Karpas-422 (cell line): ENCODE results near the gene HOXA13. TPM values are rescaled to one million over a fixed set of nuclear protein-coding genes. Genes with fewer than 3 reads are reported as not detected.

Source experiments
- DNase-seq: peaks from one replicate; pipeline ENCODE4 v3.0.0-alpha.2; 2015
- H2AFZ ChIP-seq: fragments of 200-600 bp; sonication (generic); 2 replicates; pipeline ENCODE4 v1.6.1; 2014; ENCODE audit warnings: antibody characterized with exemption, low read length, mixed read lengths
- H3K27ac ChIP-seq: fragments of 200-600 bp; sonication (generic); 2 replicates; pipeline ENCODE4 v1.5.1; 2014; ENCODE audit warnings: mild to moderate bottlenecking, low read length, moderate library complexity
- H3K27me3 ChIP-seq: fragments of 200-600 bp; sonication (generic); 2 replicates; pipeline ENCODE4 v1.6.1; 2014; ENCODE audit warnings: low read length, mixed read lengths
- H3K36me3 ChIP-seq: fragments of 200-600 bp; sonication (generic); 2 replicates; pipeline ENCODE4 v1.6.1; 2014; ENCODE audit warnings: low read length, mixed read lengths; ENCODE audit not compliant: insufficient read depth
- H3K4me1 ChIP-seq: fragments of 200-600 bp; sonication (generic); 2 replicates; pipeline ENCODE4 v1.6.1; 2014; ENCODE audit warnings: mild to moderate bottlenecking, low read length, mixed read lengths
- H3K4me2 ChIP-seq: fragments of 200-600 bp; sonication (generic); 2 replicates; pipeline ENCODE4 v1.6.1; 2014; ENCODE audit warnings: low read length, low read depth, mild to moderate bottlenecking; ENCODE audit not compliant: poor library complexity, severe bottlenecking
- H3K4me3 ChIP-seq: fragments of 200-600 bp; sonication (generic); 2 replicates; pipeline ENCODE4 v1.5.1; 2014; ENCODE audit warnings: mild to moderate bottlenecking, antibody characterized with exemption, low read length, mixed read lengths
- H3K79me2 ChIP-seq: fragments of 200-600 bp; sonication (generic); 2 replicates; pipeline ENCODE4 v1.6.1; 2014; ENCODE audit warnings: mild to moderate bottlenecking, low read length, mixed read lengths
- H3K9ac ChIP-seq: fragments of 200-600 bp; sonication (generic); 2 replicates; pipeline ENCODE4 v1.6.0; 2014; ENCODE audit warnings: low read length
- H3K9me2 ChIP-seq: fragments of 200-600 bp; sonication (generic), shearing (Covaris generic); replicated peaks from 2 replicates; pipeline ENCODE4 v1.6.0; 2014; ENCODE audit warnings: mild to moderate bottlenecking, low read length, moderate library complexity; ENCODE audit not compliant: insufficient read depth
- H3K9me3 ChIP-seq: fragments of 300-700, 200-600 bp; sonication (generic); 2 replicates; pipeline ENCODE4 v1.6.1; 2014; ENCODE audit warnings: low read length, mixed read lengths
- H4K20me1 ChIP-seq: fragments of 200-600 bp; sonication (generic); 2 replicates; pipeline ENCODE4 v1.6.1; 2014; ENCODE audit warnings: mild to moderate bottlenecking, antibody characterized with exemption, low read length, low read depth; ENCODE audit not compliant: insufficient read depth
- total RNA-seq: library from RNA; depleted of rRNA; stranded (reverse); fragments of >200 nt; shearing (Covaris generic); gene quantifications from 2 replicates; pipeline ENCODE4 v1.2.3, GENCODE V29; 2014; ENCODE audit warnings: low replicate concordance

HOXA13 gene
- total RNA-seq, 1 experiment from 2014 or later = 0.07 TPM

DNA sequence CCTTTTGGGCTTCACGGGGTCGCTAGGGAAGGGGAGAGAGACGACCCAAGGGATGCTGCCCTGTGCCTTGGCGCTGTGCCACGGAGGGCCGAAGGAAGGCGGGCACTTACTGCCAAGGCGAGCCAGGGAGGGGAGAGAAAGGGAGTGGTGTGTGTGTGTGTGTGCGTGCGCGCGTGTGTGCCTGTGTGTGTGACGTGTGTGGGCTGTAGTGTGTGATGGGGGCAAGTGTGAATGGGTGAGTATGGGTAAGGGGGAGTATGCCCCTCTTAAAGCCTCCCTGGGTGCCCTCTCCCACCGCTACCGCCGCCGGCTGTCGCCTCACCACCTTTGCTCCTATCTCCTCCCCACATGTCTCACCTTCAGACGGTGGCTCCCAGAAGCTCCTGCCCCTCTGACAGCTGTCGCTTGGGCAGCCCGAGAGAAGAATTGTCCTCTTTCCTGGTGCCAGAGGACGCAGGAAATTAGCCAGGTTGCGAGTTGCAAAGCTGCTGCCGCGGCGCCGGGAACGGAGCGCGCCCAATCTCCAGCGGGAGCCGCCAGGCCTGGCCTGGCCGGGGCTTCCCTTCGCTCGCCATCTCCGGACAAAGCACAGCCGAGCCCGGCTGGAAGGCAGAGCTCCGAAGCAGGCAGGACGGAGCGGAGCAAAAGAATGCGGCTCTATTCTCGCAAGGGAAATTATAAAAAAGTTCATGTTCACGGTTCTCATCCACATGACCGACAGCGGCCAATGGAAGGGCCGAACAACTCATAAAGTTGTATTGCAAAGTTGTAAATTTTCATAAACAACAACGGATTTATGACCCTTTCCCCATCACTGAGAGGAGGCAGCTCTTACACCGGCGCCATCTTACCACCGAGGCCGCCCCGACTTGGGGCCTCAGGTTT is 47.7 kb downstream of the HOXA13 start, which contains the start of gene HOXA3:
TSS of gene HOXA3 (minus strand) at position 653 of the 885 bp plus-strand sequence. CDS start 41,943 bp downstream, outside the sequence.
- peaks cover 59% of the 10 kb centered on the region for H3K4me1 ChIP-seq
- peak within 1 kb of the TSS; percentile 84 for H3K4me3 ChIP-seq
- H3K9me2 ChIP-seq = no peaks in the 10 kb centered on the region
- H4K20me1 ChIP-seq = no peaks in the 10 kb centered on the region
- H3K79me2 ChIP-seq = peaks cover 31% of the 10 kb centered on the region
- peak; percentile 59 for DNase-seq
- H3K27ac ChIP-seq = peak within 1 kb of the TSS; percentile 52; the same call in 1 of the 2 replicates
- peak within 1 kb of the TSS; percentile 96 for H2AFZ ChIP-seq
- no peaks in the 10 kb centered on the region for H3K9me3 ChIP-seq
- no peaks in the 10 kb centered on the region for H3K36me3 ChIP-seq
- peak within 1 kb of the TSS; percentile 84 for H3K9ac ChIP-seq
- H3K4me2 ChIP-seq = peak within 1 kb of the TSS; percentile 88
- no peaks in the 10 kb centered on the region for H3K27me3 ChIP-seq

DNA sequence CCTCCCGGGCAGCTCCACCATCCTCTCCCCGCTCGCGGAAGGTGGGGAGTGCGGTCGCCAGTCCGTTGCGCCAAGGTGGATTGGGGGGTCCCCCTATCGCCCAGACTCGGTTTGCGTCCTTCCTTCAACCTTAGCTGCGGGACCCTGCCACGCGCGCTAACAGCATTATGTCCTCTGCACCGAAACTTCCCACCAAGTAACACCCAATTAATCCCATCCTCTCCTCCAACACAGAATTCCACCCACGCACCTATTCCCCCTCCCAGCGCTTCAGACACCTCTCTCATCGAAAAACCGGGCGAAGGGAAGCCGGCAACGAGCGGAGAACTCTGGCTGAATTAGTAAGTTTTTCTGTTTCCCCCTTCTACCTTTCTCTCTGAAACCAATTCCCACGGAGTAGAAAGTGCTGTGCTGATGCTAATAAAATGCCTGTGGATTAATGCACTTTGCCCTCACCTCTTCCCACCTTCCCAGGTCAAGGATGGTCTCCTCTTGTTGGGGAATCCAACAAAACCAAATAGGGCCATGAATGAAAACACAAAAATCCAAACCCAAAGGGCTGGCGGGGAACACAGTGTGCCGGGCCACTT is 48.5 kb downstream of the HOXA13 start:
- peak overlapping the region; percentile 96 for H2AFZ ChIP-seq
- H3K9ac ChIP-seq = peak overlapping the region; percentile 84
- H3K9me3 ChIP-seq = no peaks in the 10 kb centered on the region

DNA sequence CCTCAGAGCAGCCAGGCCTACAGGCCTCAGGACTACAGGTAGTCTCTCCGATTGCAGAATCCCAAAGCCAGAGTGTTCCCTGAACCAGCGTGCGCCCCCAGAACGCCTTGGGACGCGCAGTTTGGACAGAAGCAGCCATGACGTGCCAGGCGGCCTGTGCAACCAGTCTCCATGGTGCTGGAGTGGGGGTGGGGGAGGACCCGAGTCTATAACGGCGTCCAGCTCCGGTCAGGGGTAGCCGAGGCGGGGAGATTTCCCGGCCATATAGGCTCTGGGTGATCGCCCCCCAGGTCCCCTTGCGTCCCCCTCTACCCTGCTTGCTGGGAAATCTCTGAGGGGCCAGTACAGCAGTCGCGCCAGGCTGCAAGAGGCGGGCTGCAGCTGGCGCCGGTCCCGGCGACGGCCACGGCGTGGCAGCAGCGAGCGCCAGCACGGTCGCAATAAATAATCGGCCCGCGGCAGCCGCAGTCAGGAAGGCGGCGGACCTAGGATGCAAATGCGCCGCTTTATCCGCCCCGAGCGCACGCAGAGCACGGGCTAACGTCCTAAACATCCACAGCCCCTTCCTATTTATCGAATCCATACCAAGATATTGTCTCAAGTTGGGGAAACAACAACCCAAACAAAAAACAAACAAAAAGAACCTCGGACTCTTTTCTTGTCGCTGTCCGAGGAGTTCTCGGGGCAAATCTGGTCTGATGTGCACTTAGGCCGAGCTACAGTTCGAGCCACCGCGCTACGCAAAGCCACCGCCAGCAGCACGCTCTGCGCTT is 49.1 kb downstream of the HOXA13 start:
- peak overlapping the region; percentile 84 for H3K4me3 ChIP-seq
- no peaks in the 10 kb centered on the region for H3K27me3 ChIP-seq
- peak; percentile 94 for DNase-seq
- peaks cover 37% of the 10 kb centered on the region for H3K79me2 ChIP-seq
- peaks cover 6% of the 10 kb centered on the region; the same call in 1 of the 2 replicates for H3K36me3 ChIP-seq
- no peaks in the 10 kb centered on the region for H3K9me2 ChIP-seq
- peak overlapping the region; percentile 52 for H3K27ac ChIP-seq
- peak overlapping the region; percentile 88 for H3K4me2 ChIP-seq
- H3K9me3 ChIP-seq = no peaks in the 10 kb centered on the region
- peak overlapping the region; percentile 96 for H2AFZ ChIP-seq
- no peaks in the 10 kb centered on the region for H4K20me1 ChIP-seq
- peak overlapping the region; percentile 84 for H3K9ac ChIP-seq
- peaks cover 47% of the 10 kb centered on the region for H3K4me1 ChIP-seq

More for the DNA sequence above, 48.5 kb downstream of the HOXA13 start:
- Histone ChIP-seq H3K4me2 (peak overlapping the region; percentile 88), H3K4me3 (peak overlapping the region; percentile 84), H3K27ac (peak overlapping the region; percentile 52), H3K9me2 (no peaks in the 10 kb centered on the region), H3K27me3 (no peaks in the 10 kb centered on the region), H3K4me1 (peaks cover 53% of the 10 kb centered on the region), H3K79me2 (peaks cover 33% of the 10 kb centered on the region), H3K36me3 (no peaks in the 10 kb centered on the region; the same call in 1 of the 2 replicates), H4K20me1 (no peaks in the 10 kb centered on the region)
- DNase-seq = peak; percentile 51

DNA sequence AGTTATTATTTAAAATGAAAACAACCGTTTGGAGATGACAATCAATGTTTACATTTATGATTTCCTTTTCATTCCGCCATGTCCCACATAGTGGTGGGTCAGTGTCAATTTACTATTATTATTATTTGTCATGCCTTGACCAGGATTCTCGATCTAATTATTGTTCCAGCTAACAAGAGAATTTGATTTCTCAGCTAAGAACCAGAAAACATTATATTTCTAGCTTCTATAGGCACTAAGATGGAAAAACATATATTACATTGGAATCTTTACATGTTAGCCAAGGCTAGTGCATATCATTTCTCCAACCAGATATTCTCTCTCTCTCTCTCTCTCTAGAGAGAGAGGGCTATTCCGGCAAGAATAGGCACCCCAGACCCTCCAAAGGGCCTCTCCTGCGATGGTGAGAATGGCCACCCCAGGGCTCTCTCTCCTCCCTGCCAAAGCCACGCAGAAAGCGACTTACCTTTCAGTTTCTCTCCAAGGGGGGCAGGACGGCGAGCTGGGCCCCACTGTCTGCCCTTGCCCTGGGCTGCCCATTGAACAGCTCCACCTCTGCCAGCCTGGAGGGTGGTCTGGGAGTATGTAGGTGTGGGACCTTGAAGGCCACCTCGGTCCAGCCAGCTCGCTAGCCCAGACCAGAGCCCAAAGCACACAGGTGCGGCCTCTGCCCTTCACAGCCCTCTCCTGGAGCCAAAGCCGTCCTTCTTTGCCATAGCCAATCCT is 49.9 kb downstream of the HOXA13 start:
- H3K9me3 ChIP-seq = no peaks in the 10 kb centered on the region
- no peaks in the 10 kb centered on the region for H3K9me2 ChIP-seq
- H4K20me1 ChIP-seq = no peaks in the 10 kb centered on the region
- peak overlapping the region; percentile 88 for H3K4me2 ChIP-seq
- H2AFZ ChIP-seq = peak overlapping the region; percentile 91
- peak; percentile 69 for DNase-seq
- peak overlapping the region; percentile 84 for H3K9ac ChIP-seq
- 0 out of 2 replicates have a peak overlapping the region, but pooled peaks have one; percentile 16 for H3K27ac ChIP-seq
- peaks cover 7% of the 10 kb centered on the region; the same call in 1 of the 2 replicates for H3K36me3 ChIP-seq
- H3K4me3 ChIP-seq = peak overlapping the region; percentile 84
- H3K79me2 ChIP-seq = peaks cover 37% of the 10 kb centered on the region
- peaks cover 39% of the 10 kb centered on the region for H3K4me1 ChIP-seq
- no peaks in the 10 kb centered on the region for H3K27me3 ChIP-seq

DNA sequence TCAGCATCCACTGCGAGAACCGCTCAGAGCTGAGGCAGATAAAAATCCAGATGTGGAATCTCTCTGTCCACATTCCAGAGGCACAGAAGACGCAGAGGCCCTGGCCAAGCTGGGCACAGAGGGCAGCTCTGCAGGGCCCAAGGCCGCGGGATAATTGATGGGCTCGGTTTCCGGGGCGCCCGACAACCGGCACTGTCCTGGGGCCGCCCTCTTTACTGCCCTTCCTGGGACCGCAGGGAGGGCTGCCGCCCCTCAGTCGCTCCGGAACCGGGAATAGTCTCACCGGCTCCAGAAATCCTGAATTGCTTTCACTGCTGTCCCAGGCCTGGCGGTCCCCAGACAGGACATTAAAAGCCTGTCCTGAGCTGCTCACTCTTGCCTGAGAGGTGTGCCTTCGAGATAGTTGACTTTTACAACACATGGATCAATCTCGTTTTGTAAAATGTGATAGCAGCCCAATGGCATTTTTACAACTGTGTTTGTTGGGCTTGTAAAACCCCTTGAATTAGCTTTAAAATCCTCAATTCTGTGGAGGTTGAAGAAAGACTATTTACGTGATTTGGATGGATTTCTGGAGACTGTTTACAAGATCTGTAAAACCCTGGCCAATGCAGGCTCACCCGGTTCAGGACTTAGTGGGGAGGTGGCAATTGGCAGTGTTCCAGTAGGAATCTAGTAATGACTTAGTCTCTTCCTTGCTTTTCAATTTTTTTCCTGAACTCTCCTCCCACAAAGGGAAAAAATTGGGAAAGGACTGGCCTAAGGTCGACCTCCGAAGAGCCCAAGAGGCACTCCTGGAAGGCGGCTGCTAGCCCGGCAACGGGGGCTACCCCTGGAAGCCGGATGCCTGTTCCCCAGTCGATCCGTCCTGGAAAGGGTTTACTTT is 50.9 kb downstream of the HOXA13 start:
- Histone ChIP-seq H3K4me2 (peak overlapping the region; percentile 88), H3K4me1 (peaks cover 31% of the 10 kb centered on the region), H3K27me3 (no peaks in the 10 kb centered on the region), H3K9me2 (no peaks in the 10 kb centered on the region), H3K36me3 (peaks cover 9% of the 10 kb centered on the region; the same call in 1 of the 2 replicates), H3K9me3 (no peaks in the 10 kb centered on the region), H3K27ac (no peak overlapping the region), H3K4me3 (peak overlapping the region; percentile 84), H2AFZ (no peak overlapping the region), H3K9ac (peak overlapping the region; percentile 84), H3K79me2 (peaks cover 37% of the 10 kb centered on the region), H4K20me1 (no peaks in the 10 kb centered on the region)
- DNase-seq = no peak

DNA sequence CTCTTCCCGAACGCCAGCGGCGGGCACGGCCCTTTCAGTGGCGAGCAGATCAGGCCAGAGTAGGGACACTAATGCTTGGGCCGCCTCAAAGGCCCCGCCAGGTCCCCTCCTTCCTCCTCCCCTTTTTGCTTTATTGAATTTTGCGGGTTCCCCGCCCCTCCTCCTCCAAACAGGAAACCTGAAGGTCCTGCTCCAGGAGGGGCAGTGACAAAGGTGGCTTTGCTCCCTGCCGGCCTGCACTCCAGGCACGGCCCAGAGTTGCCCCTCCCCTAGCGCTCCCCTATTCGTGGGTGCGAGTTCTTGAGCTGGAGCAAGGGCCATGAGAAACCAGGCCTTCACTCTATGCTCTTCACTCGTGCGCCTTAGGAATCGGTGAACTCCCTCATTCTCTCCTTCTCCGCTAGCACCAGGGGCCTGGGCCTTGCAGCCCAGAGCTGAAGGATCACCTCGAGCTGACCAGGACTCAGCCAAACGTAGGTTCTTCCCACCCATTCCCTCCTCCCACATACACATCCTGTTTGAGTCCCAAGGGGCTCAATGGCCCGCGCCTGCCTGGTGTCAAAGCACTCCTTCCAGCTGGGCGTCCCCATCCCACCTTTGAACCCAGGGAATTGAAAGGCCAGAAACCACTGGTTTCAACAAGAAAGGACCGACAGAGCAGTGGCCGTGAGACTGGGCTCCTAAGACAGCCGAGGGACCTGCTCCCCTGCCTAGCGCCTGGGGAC is 51.7 kb downstream of the HOXA13 start:
- peak overlapping the region; percentile 88 for H3K4me2 ChIP-seq
- DNase-seq = no peak
- H2AFZ ChIP-seq = no peak overlapping the region
- H3K9me2 ChIP-seq = no peaks in the 10 kb centered on the region
- H3K4me3 ChIP-seq = peak overlapping the region; percentile 84; the same call in 1 of the 2 replicates
- no peaks in the 10 kb centered on the region for H4K20me1 ChIP-seq
- no peak overlapping the region for H3K27ac ChIP-seq
- peaks cover 37% of the 10 kb centered on the region for H3K79me2 ChIP-seq
- H3K27me3 ChIP-seq = no peaks in the 10 kb centered on the region
- peaks cover 31% of the 10 kb centered on the region for H3K4me1 ChIP-seq
- H3K9ac ChIP-seq = peak overlapping the region; percentile 84
- no peaks in the 10 kb centered on the region for H3K9me3 ChIP-seq
- peaks cover 11% of the 10 kb centered on the region; the same call in 1 of the 2 replicates for H3K36me3 ChIP-seq
